NCI-H526 treated with DMSO at 0.1 percent for 48 hours (cell line): ENCODE results near the gene LAMC1.

Experiments
- DNase-seq: peaks from one replicate; lab custom pipeline; 2025; lab: John Stamatoyannopoulos, UW

Gene LAMC1

DNA sequence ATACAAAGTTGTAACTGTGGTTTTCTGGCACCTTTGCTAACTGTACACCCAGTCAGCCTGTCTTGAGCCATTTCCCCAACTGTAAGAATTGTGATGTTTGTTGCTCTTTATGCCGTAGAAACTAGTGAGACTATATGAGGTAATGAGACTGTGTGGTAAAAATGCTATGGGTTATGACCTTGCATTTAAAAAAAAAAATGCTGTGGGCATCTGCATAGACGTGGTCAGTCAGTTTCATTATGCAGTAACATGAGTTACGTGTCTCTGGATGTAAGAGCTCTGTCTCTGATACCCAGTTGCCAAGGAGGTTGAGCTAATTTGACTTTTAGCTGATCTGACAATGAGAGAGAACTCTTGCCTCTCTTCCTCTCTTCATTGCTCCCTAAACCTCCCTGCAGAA lies 82.2 kb downstream of the LAMC1 start:
- no peak for DNase-seq

- DNase-seq, result no peak
These were observed 82.9 kb downstream of the LAMC1 start for GRCh38 chr1:183106166-183106565.

GRCh38 chr1:183106746-183107145 lies 83.5 kb downstream of the LAMC1 start:
- no peak for DNase-seq

- DNase-seq, result no peak
These were observed 87.2 kb downstream of the LAMC1 start for GRCh38 chr1:183110326-183110880.

DNA sequence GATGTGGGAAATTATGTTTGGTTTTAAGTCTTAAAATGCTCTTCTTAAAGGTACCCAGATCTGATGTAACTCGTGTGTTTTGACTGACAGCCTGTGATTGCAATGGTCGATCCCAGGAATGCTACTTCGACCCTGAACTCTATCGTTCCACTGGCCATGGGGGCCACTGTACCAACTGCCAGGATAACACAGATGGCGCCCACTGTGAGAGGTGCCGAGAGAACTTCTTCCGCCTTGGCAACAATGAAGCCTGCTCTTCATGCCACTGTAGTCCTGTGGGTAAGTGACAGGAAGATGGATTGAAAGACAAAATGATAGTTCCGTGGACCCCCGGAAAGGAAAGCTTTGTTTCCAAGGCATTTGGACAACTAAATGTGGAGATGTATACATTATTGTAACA lies 91.2 kb downstream of the LAMC1 start:
- no peak for DNase-seq

- DNase-seq, result no peak
These were observed 93.2 kb downstream of the LAMC1 start for GRCh38 chr1:183116416-183116815.

DNA sequence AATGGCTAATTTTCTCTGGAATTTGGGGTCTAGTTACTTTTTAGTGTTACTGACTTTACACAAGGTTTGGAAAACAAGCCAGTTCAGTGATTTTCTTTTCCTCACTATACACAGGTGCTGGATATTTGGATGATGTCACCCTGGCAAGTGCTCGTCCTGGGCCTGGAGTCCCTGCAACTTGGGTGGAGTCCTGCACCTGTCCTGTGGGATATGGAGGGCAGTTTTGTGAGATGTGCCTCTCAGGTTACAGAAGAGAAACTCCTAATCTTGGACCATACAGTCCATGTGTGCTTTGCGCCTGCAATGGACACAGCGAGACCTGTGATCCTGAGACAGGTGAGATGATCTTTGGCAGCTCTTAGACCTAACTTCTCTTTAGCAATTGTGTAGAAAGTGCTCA lies 98.4 kb downstream of the LAMC1 start:
- no peak for DNase-seq

DNA sequence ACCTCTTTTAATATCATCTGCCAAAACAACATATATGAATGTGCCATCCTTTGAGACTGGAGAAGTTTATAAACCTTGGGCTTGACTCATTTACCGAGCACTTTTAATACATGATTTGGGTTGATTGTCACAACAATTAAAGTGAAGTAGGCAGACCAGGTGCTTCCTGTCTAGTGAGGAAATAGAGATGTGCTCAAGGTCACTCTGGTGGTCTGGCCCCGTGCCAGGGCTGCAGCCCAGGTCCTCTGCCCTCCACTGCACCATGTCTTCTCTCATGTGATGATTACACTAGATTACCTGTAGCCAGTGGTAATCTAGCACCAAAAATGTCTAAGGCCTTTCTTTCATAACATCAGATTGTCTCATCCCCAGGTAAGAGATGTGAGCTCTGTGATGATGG lies 101.0 kb downstream of the LAMC1 start:
- no peak for DNase-seq

DNA sequence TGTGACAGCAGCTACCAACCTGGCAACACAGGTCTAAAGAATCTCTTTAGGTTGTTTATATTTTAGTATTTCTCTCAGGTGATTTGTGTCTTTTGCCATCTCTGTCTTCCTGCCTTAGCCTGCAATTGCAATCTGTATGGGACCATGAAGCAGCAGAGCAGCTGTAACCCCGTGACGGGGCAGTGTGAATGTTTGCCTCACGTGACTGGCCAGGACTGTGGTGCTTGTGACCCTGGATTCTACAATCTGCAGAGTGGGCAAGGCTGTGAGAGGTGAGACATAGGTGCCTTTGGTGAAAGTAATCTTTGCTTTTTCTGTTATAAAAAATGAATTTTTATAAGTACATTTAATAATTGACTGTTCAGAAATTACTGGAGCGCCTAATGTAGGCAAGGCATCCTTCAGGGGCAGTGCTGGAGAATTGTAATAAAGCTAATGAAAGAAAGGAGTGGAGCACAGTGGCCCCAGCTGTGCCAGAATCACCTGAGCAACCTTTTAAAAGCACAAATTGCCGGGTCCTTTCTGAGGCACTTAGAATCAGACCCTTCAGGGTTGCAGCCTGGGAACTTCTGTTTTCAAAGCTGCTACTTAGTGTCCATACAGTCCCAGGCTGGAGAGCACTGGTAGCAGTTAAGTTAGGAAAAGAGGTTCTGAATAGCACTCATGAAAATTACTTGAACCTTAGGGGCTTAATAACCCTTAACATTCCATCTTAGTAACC lies 102.2 kb downstream of the LAMC1 start:
- DNase-seq, result no peak

DNA sequence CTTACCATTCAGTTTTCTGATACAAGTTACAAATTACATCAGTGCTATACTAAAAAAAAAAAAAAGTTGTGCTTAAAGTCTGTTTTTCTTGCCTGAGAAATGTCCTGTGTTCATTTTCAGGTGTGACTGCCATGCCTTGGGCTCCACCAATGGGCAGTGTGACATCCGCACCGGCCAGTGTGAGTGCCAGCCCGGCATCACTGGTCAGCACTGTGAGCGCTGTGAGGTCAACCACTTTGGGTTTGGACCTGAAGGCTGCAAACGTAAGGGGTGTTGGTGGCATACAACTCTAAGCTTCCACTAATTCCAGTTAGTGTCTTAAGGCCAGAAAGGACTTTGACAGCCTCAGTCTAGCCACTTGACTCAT lies 102.8 kb downstream of the LAMC1 start:
- DNase-seq, result no peak

GRCh38 chr1:183126528-183126927 lies 103.3 kb downstream of the LAMC1 start:
- DNase-seq, result no peak

DNA sequence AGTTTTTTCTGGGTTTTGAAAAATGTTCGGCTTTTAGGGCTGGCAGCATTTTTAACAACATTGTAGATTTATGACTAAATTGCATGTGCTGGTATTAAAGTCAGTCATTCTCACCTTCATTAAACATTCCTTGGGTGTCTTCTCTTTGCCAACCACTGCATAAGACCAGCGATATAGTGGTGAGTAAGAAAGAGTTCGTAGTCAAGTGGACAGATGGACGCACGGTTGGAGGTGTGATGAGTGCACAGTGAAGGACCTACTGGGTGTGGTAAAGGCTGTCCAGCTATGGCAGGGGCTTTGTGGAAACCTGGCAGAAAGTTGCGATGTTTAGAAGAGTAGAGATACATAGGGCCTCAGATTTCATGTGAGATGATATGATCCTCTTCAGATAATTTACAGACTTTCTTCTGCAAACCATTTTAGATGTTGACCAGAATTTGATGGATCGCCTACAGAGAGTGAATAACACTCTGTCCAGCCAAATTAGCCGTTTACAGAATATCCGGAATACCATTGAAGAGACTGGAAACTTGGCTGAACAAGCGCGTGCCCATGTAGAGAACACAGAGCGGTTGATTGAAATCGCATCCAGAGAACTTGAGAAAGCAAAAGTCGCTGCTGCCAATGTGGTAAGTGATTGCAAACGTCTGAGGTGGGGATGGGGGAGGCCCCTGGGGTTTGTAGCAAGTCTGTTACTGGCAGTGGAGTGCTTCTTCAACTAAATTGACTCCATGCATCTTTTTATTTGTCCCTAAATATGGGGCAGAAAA lies 106.9 kb downstream of the LAMC1 start:
- no peak for DNase-seq

- DNase-seq, result no peak
These were observed 107.9 kb downstream of the LAMC1 start for GRCh38 chr1:183131166-183131565.

- no peak for DNase-seq
These were observed 112.1 kb downstream of the LAMC1 start for GRCh38 chr1:183135336-183135735.

DNA sequence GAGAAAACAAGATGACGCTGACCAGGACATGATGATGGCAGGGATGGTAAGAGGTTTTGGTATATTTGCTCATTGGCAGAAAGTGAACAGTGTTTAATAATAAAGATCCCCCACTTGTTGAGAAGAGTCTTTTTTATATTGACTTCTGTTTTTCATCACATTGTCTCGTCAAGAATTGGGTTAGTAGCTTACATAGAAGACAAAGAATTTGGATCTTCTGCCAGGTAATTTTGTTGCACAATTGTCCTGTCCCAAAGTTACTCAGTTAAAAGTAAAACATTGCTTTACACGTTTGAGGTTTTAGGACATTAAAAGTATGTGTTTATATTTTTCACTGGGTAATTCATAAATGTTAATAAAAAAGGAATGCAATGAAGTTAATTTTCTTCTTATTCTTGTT lies 114.6 kb downstream of the LAMC1 start:
- no peak for DNase-seq

- no peak for DNase-seq
These were observed 115.1 kb downstream of the LAMC1 start for GRCh38 chr1:183138301-183138700.

GRCh38 chr1:183139281-183139942 lies 116.2 kb downstream of the LAMC1 start:
- DNase-seq, result no peak

DNA sequence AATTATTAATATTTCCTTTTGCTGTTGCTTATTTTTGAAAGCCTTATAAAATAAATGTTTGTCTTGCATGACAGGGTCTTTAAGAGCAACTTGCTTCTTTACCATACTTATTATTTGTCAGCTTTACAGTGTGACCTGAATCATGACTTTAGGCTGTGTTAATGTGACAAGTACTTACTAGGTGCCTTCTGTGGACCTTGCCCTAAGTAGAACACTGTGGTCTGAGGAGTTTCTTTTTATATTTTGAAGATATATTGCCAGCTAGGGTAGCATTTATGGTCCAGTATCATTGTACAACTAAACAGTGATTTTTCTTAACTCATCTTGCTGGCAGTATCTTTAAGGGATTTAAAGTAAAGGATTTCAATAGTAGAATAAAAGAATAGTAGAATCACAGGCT lies 117.4 kb downstream of the LAMC1 start:
- no peak for DNase-seq

- peak; percentile 62 for DNase-seq
These were observed 119.0 kb downstream of the LAMC1 start for GRCh38 chr1:183142171-183142570.

- DNase-seq, result no peak
These were observed 120.5 kb downstream of the LAMC1 start for GRCh38 chr1:183143576-183144315.

DNA sequence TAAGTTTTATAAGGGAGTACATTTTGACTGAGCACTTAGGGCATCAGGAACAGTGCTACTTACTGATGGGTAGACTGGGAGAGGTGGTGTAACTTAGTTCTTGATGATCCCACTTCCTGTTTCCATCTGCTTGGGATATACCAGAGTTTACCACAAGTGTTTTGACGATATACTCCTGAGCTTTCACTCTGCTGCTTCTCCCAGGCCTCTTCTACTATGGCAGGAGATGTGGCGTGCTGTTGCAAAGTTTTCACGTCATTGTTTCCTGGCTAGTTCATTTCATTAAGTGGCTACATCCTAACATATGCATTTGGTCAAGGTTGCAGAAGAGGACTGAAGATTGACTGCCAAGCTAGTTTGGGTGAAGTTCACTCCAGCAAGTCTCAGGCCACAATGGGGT lies 121.5 kb downstream of the LAMC1 start:
- DNase-seq, result no peak

GRCh38 chr1:183147735-183148134 lies 124.5 kb downstream of the LAMC1 start:
- no peak for DNase-seq
